Activated B cell treated with CpG ODN at 0.5 μM for 24 hours (primary cell): ENCODE results near the gene CNIH2. TPM values are rescaled to one million over a fixed set of nuclear protein-coding genes. Genes with fewer than 3 reads are reported as not detected.

Experiments used
- ATAC-seq: fragments of 200-7000 bp; cut with Tn5 transposase; one replicate; pipeline ENCODE4 v1.10.0; 2021; ENCODE audit warnings: low read depth, mild to moderate bottlenecking, moderate library complexity
- CTCF ChIA-PET: fragments of 350-600 bp; sonication (Branson Sonifier 250); formaldehyde crosslinking; loops from one replicate; lab custom pipeline; 2021; ENCODE audit warnings: antibody characterized with exemption; lab: Charles Lee
- POLR2A ChIA-PET: fragments of 350-600 bp; sonication (Branson Sonifier 250); formaldehyde crosslinking; loops from one replicate; lab custom pipeline; 2021; ENCODE audit warnings: antibody characterized with exemption; lab: Charles Lee
- DNase-seq: peaks from one replicate; pipeline ENCODE4 v3.0.0; 2022
- H3K27ac Mint-ChIP-seq: one replicate; pipeline ENCODE4 v1.8.0; 2020; ENCODE audit warnings: mixed read lengths
- H3K27me3 Mint-ChIP-seq: one replicate; pipeline ENCODE4 v1.8.0; 2021; ENCODE audit warnings: mixed read lengths
- H3K36me3 Mint-ChIP-seq: one replicate; pipeline ENCODE4 v1.8.0; 2021; ENCODE audit warnings: low read depth, mixed read lengths
- H3K4me1 Mint-ChIP-seq: one replicate; pipeline ENCODE4 v1.8.0; 2021; ENCODE audit warnings: mixed read lengths
- H3K4me3 Mint-ChIP-seq: one replicate; pipeline ENCODE4 v1.8.0; 2020; ENCODE audit warnings: mild to moderate bottlenecking, mixed read lengths
- H3K9me3 Mint-ChIP-seq: one replicate; pipeline ENCODE4 v1.8.0; 2020; ENCODE audit warnings: mixed read lengths
- CTCF ChIP-seq: fragments of 200-600 bp; IDR thresholded peaks from one replicate; pipeline ENCODE4 v1.8.0; 2022; ENCODE audit warnings: antibody characterized with exemption, mild to moderate bottlenecking
- intact Hi-C: fragments of 100-400 bp; cut with micrococcal nuclease; formaldehyde crosslinking; loops from one replicate; pipeline ENCODE4 v1.15.1; 2024
- total RNA-seq: library from RNA; stranded (reverse); gene quantifications from 2 replicates; pipeline ENCODE4 v1.2.3, GENCODE V29; 2022

CNIH2 gene
- total RNA-seq, 1 donor from 2014 or later: 0.93 TPM

DNA sequence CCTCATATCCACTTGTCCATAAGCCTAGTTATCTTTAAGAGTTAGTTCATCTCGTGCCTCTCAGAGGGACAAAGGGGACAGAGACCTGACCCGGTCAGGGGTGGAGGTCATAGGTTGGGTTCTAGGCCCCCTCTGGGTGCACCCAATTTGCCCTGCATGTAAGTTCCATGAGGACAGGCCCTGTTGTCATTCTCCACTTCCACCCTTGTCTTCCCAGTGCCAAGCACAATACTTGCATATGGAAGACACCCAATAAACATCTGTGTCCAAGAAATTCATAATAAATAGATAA, 12.3 kb downstream of the CNIH2 start:
- Mint-ChIP-seq H3K27me3 (peaks cover 19% of the 10 kb centered on the region), H3K27ac (peak overlapping the region; percentile 90), H3K4me3 (peak overlapping the region; percentile 89), H3K36me3 (peaks cover 12% of the 10 kb centered on the region), H3K9me3 (no peaks in the 10 kb centered on the region), H3K4me1 (peaks cover 31% of the 10 kb centered on the region)
- ChIA-PET CTCF (interaction anchor here (1.4 kb wide), 1 partner anchor 22 kb away, joined by 7 read pairs; no protein-coding TSS in a partner anchor), POLR2A (interaction anchor here (2.0 to 4.0 kb wide), 2 partner anchors 22 to 54 kb away, joined by 11 to 42 read pairs; partner anchors contain the start of genes BRMS1 and RAB1B)
- TF ChIP-seq CTCF: no peak
- no peak for DNase-seq
- intact Hi-C loops: no loop called here
- no peak for ATAC-seq

GRCh38 chr11:66291303-66291705, 13.3 kb downstream of the CNIH2 start:
- Mint-ChIP-seq H3K36me3 (peaks cover 7% of the 10 kb centered on the region), H3K27ac (no peak overlapping the region), H3K4me1 (peaks cover 31% of the 10 kb centered on the region), H3K27me3 (peaks cover 22% of the 10 kb centered on the region), H3K4me3 (no peak overlapping the region), H3K9me3 (no peaks in the 10 kb centered on the region)
- ATAC-seq (no peak), DNase-seq (no peak)
- CTCF ChIA-PET: interaction anchor here (1.4 kb wide), 1 partner anchor 21 kb away, joined by 7 read pairs; no protein-coding TSS in a partner anchor
- intact Hi-C loops: no loop called here
- no peak for TF ChIP-seq CTCF
- POLR2A ChIA-PET: interaction anchor here (0.5 to 4.0 kb wide), 3 partner anchors 21 to 513 kb away, joined by 4 to 42 read pairs (median 5); partner anchors contain the start of gene RAB1B

DNA sequence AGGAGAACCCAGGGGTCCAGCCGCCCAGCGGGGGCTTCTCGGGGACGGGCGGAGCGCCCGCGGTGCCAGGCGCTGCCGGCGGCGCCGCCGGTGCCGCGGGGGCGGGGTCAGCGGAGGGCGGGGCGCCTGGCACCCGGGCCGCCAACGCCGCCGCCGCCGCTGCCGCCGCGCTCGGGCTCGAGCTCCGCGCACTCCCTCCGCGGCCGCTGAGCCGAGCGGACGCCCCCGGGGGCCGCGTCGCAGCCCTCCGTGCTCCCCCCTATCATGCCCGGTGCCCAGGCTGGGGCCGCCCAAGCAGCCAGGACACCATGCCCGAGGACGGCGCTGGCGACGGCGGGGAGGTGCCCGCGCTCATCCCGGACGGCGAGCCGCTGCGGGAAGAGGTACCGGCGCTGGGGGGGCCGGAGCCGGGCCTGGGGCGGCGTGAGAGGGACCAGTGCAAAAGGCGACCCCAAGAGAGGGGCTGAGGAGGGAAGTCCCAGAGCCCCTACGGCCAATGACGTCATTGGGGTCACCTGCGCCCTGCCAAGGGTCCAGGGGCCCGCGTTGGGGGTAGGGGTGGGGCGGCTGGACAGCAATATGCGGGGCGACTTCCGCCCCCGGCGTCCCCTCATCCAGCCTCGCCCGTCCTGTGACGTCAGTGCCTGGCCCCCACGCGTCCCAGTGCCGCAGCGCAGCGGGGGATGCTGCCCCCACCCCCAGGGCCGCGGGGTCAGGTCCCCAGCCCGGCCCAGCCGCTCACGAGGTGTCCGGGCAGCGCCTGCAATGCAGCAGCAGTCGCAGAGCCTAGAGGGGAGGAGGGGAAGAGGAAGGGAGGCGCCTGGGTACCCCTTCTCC, 13.9 kb downstream of the CNIH2 start, which contains the start of gene TMEM151A:
TMEM151A (plus strand) TSS at position 189 of the 837 bp plus-strand sequence; CDS start at position 309, 120 bp downstream.
- no peaks in the 10 kb centered on the region for H3K9me3 Mint-ChIP-seq
- peaks cover 23% of the 10 kb centered on the region for H3K27me3 Mint-ChIP-seq
- H3K4me3 Mint-ChIP-seq: peak within 1 kb of the TSS; percentile 89
- DNase-seq (peak; percentile 54), ATAC-seq (no peak)
- peaks cover 6% of the 10 kb centered on the region for H3K36me3 Mint-ChIP-seq
- no peak for TF ChIP-seq CTCF
- peaks cover 31% of the 10 kb centered on the region for H3K4me1 Mint-ChIP-seq
- peak within 1 kb of the TSS; percentile 21 for H3K27ac Mint-ChIP-seq
- intact Hi-C loops: no loop called here
- ChIA-PET CTCF (no interaction called here), POLR2A (interaction anchor here (0.5 to 4.0 kb wide), 3 partner anchors 21 to 513 kb away, joined by 4 to 42 read pairs (median 5); partner anchors contain the start of gene RAB1B)

DNA sequence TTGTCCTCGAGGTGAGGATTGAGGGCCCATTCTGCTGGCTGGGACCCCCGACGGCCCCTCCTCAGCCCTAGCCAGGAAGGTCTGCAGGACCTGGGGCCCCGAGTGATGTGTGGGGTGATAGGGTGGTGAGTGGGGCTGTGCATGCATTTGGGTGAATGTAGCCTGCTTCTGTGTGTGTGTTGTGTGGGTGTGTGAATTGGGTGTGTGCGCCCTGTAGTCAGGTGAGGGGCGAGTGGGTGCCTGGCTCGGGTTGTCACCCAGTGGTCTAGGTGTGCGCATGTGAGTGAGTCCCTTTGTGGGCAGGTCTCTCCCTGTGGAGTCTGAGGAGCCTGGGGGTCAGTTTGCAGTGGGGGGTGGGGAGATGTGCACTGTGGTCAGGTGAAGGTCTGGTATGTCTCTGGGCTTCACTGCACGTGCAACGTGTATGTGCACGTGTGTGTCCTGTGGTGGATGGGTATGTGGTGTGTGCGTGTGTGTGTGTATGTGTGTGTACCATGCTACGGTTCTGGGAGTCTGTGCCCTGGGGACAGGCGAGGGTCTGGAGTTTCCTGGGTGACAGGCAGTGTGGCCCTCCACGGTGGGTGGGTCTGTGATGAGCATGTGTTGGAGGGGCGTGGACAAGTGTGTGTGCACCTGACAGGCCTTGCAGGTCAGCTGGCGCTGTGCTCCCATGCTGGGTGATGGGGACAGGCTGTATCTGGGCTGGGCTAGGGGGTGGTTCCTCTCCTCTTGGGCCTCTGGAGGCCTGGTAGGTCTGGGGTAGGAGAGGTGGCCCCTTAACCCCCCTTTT, 14.8 kb downstream of the CNIH2 start:
- Mint-ChIP-seq H3K4me3 (peak overlapping the region; percentile 66), H3K9me3 (no peaks in the 10 kb centered on the region), H3K27me3 (peaks cover 23% of the 10 kb centered on the region), H3K4me1 (peaks cover 28% of the 10 kb centered on the region), H3K36me3 (peaks cover 6% of the 10 kb centered on the region), H3K27ac (peak overlapping the region; percentile 21)
- no peak for DNase-seq
- intact Hi-C loops: no loop called here
- ATAC-seq: no peak
- ChIA-PET CTCF (no interaction called here), POLR2A (no interaction called here)
- TF ChIP-seq CTCF: no peak
